ENCODE measurements around the gene JARID2. TPM values are rescaled to one million over a fixed set of nuclear protein-coding genes. Genes with fewer than 3 reads are reported as not detected.

The JARID2 gene
- 38.9 and 45.8 TPM in 2 replicates for total RNA-seq (ENCODE audit: low replicate concordance)

DNA sequence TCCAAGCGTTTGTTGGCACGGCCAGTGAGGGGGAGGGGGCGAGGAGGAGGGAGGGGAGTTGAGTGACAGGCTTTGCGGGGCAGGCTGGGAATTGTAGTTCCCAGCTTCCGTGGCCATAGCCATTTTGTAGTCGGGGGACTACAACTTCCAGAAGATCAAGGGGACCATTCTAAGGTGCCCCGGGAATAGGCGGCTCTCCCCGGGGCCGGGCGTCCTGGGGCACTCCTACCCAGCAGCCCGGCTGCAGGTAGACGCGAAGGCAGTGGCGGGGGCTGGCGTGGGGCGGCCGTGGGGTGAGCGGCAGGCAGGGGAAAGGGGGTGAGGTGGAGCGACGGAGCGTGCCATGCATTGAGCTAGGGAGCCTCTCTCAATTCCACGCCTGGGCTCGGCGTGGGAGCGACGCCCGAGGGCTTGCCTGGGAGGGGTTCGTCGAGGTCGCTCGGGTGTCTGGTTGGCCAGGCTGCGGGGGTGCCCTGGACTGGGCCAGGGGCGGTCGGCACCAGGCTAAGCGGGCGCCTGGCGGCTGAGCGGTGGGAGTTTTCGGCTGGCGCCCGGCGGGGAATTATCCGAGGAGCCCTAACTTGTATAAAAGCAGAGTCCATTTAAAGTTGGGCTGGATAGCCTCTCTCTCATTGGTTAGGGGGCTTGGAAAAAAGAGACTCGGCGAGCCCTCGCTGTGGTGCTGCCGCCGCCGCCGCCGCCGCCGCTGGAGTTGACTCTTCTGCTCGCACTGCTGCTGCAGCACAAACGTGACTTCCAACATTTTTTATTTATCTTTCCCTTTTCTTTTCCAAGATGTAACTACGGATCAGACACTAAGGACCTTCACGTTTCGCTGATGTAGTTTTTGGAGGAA lies at the start of gene JARID2:
Gene JARID2 (plus strand): TSS at position 709 of the 856 bp plus-strand sequence. CDS start 471 bp downstream, outside the sequence.
- Histone ChIP-seq H3K79me2 (ENCODE audit: low read depth) (peaks cover 41% of the 10 kb centered on the region), H3K9ac (peak within 1 kb of the TSS; percentile 30), H3K36me3 (no peaks in the 10 kb centered on the region), H3K4me3 (peak within 1 kb of the TSS; percentile 88), H3K4me2 (peak within 1 kb of the TSS; percentile 90), H4K20me1 (ENCODE audit: low read depth) (peaks cover 32% of the 10 kb centered on the region), H3K27me3 (no peaks in the 10 kb centered on the region), H3K27ac (peak within 1 kb of the TSS; percentile 50), H3F3A (ENCODE audit: low read depth) (peaks cover 55% of the 10 kb centered on the region), H3K4me1 (peaks cover 28% of the 10 kb centered on the region), H2AFZ (replicated peaks) (peak within 1 kb of the TSS; percentile 77), H3K9me3 (ENCODE audit: low read depth) (no peaks in the 10 kb centered on the region)
- peaks cover 12% of the 10 kb centered on the region for H3K27me3 Mint-ChIP-seq (ENCODE audit: insufficient read depth, low read depth)
- peaks cover 34% of the 10 kb centered on the region for H3K4me1 Mint-ChIP-seq
- H3K9me3 Mint-ChIP-seq = no peaks in the 10 kb centered on the region
- peak; percentile 98 for DNase-seq (ENCODE audit: low spot score)
- peak within 1 kb of the TSS; percentile 80 for H3K27ac Mint-ChIP-seq
- no peak for TF ChIP-seq EZH2phosphoT487 (IDR thresholded peaks at IDR 0.05)
- TF ChIP-seq EZH2 (IDR thresholded peaks at IDR 0.05) = no peak
- TF ChIP-seq, protein P1, sequence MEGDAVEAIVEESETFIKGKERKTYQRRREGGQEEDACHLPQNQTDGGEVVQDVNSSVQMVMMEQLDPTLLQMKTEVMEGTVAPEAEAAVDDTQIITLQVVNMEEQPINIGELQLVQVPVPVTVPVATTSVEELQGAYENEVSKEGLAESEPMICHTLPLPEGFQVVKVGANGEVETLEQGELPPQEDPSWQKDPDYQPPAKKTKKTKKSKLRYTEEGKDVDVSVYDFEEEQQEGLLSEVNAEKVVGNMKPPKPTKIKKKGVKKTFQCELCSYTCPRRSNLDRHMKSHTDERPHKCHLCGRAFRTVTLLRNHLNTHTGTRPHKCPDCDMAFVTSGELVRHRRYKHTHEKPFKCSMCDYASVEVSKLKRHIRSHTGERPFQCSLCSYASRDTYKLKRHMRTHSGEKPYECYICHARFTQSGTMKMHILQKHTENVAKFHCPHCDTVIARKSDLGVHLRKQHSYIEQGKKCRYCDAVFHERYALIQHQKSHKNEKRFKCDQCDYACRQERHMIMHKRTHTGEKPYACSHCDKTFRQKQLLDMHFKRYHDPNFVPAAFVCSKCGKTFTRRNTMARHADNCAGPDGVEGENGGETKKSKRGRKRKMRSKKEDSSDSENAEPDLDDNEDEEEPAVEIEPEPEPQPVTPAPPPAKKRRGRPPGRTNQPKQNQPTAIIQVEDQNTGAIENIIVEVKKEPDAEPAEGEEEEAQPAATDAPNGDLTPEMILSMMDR (IDR thresholded peaks at IDR 0.05) = no peak
- peak within 1 kb of the TSS; percentile 97 for H3K4me3 Mint-ChIP-seq
- no peaks in the 10 kb centered on the region for H3K36me3 Mint-ChIP-seq

DNA sequence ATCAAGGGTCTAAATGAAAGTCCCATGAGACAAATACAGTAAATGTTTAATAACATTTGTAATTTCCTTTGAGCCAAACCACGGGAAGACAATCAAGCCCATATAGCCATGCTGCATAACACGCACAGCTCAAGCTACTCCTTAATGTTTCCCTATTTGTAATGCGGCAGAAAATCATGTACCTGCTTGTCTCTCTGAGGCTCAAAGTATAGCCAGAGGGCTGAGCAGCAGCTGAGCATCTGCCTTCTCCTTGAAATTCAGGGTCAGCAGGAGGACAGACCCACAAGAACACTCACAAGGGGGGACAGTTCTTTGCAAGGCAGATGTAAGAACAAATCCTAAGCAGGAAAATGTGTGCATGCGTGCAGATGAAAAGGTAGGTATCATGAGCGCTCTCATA lies 45.8 kb upstream of the JARID2 start:
- Mint-ChIP-seq H3K4me3 (no peak overlapping the region), H3K4me1 (peaks cover 8% of the 10 kb centered on the region), H3K27ac (no peak overlapping the region), H3K9me3 (no peaks in the 10 kb centered on the region), H3K27me3 (ENCODE audit: insufficient read depth, low read depth) (peaks cover 10% of the 10 kb centered on the region), H3K36me3 (no peaks in the 10 kb centered on the region)
- H3K9ac ChIP-seq = no peak overlapping the region
- no peaks in the 10 kb centered on the region for H3F3A ChIP-seq (ENCODE audit: low read depth)
- H3K4me3 ChIP-seq = no peak overlapping the region
- no peaks in the 10 kb centered on the region for H3K36me3 ChIP-seq
- no peaks in the 10 kb centered on the region for H4K20me1 ChIP-seq (ENCODE audit: low read depth)
- H3K27me3 ChIP-seq = no peaks in the 10 kb centered on the region
- TF ChIP-seq EZH2phosphoT487 (IDR thresholded peaks at IDR 0.05) (no peak), EZH2 (IDR thresholded peaks at IDR 0.05) (no peak)
- TF ChIP-seq, protein P1 (IDR thresholded peaks at IDR 0.05) = no peak
- H3K79me2 ChIP-seq (ENCODE audit: low read depth) = no peaks in the 10 kb centered on the region
- no peak overlapping the region for H2AFZ ChIP-seq (replicated peaks)
- H3K4me2 ChIP-seq = no peak overlapping the region
- no peaks in the 10 kb centered on the region for H3K9me3 ChIP-seq (ENCODE audit: low read depth)
- no peak overlapping the region for H3K27ac ChIP-seq
- peaks cover 5% of the 10 kb centered on the region for H3K4me1 ChIP-seq
- no peak for DNase-seq (ENCODE audit: low spot score)

DNA sequence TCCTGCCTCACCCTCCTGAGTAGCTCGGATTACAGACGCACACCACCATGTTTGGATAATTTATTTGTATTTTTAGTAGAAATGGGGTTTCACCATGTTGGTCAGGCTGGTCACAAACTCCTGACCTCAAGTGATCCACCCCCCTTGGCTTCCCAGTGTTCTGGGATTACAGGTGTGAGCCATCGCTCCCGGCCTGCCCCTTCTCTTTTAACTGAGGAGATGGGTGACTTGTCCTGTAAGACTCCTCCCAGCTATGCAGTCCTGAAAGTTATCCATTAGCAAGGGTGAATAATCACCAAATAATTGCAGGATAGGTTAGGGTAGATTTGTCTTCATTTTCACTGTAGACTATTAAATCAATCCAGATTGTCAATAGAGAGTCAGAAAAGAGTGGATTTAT lies 40.5 kb upstream of the JARID2 start:
- peaks cover 16% of the 10 kb centered on the region for H3K4me1 ChIP-seq
- no peak overlapping the region for H3K27ac ChIP-seq
- peaks cover 43% of the 10 kb centered on the region for H3F3A ChIP-seq (ENCODE audit: low read depth)
- H3K9ac ChIP-seq = no peak overlapping the region
- H3K9me3 Mint-ChIP-seq = no peaks in the 10 kb centered on the region
- H4K20me1 ChIP-seq (ENCODE audit: low read depth) = no peaks in the 10 kb centered on the region
- no peak overlapping the region for H3K27ac Mint-ChIP-seq
- H3K4me1 Mint-ChIP-seq = peaks cover 16% of the 10 kb centered on the region
- TF ChIP-seq, protein P1 (IDR thresholded peaks at IDR 0.05) = no peak
- TF ChIP-seq EZH2 (IDR thresholded peaks at IDR 0.05) (no peak), EZH2phosphoT487 (IDR thresholded peaks at IDR 0.05) (no peak)
- H2AFZ ChIP-seq (replicated peaks) = no peak overlapping the region
- H3K4me2 ChIP-seq = no peak overlapping the region
- H3K79me2 ChIP-seq (ENCODE audit: low read depth) = no peaks in the 10 kb centered on the region
- no peak overlapping the region for H3K4me3 Mint-ChIP-seq
- H3K27me3 Mint-ChIP-seq (ENCODE audit: insufficient read depth, low read depth) = peaks cover 6% of the 10 kb centered on the region
- H3K36me3 ChIP-seq = no peaks in the 10 kb centered on the region
- H3K27me3 ChIP-seq = no peaks in the 10 kb centered on the region
- H3K9me3 ChIP-seq (ENCODE audit: low read depth) = no peaks in the 10 kb centered on the region
- H3K36me3 Mint-ChIP-seq = no peaks in the 10 kb centered on the region
- no peak overlapping the region for H3K4me3 ChIP-seq
- DNase-seq (ENCODE audit: low spot score) = no peak
